AG20443 (cell line): ENCODE data around the gene LZTS2.
"Not testable (repeated sequence)": the region's sequence is repeated elsewhere in the genome, so short reads cannot be mapped to it uniquely, and the experiment has no call there.

ENCODE experiments used
- DNase-seq: peaks from one replicate; pipeline ENCODE4 v3.0.0; 2012; ENCODE audit warnings: low spot score, mixed read lengths

Gene LZTS2

GRCh38 chr10:100999742-101000126 is at the start of gene LZTS2:
Gene LZTS2, plus strand, starts transcription at chr10:100999808. Its CDS starts 2,731 bp downstream, at chr10:101002539.
- no peak for DNase-seq

- DNase-seq = no peak
Measured at GRCh38 chr10:100960251-100960650, 39.4 kb upstream of the LZTS2 start.

- no peak for DNase-seq
Measured at GRCh38 chr10:100962351-100963080, 37.1 kb upstream of the LZTS2 start.

- DNase-seq = no peak
Measured at GRCh38 chr10:100963826-100964225, 35.8 kb upstream of the LZTS2 start.

GRCh38 chr10:100965820-100966219 is 33.8 kb upstream of the LZTS2 start:
- no peak for DNase-seq

- no peak for DNase-seq
Measured at GRCh38 chr10:100966887-100967286, 32.7 kb upstream of the LZTS2 start.

GRCh38 chr10:100967332-100967731 is 32.3 kb upstream of the LZTS2 start:
- DNase-seq = no peak

- DNase-seq = no peak
Measured at GRCh38 chr10:100968062-100968736, 31.4 kb upstream of the LZTS2 start.

- no peak for DNase-seq
Measured at GRCh38 chr10:100968863-100969186, 30.8 kb upstream of the LZTS2 start.

- DNase-seq = peak; percentile 76
Measured at GRCh38 chr10:100969187-100970075, 30.2 kb upstream of the LZTS2 start, which contains the start of gene SEMA4G. Gene SEMA4G, plus strand, starts transcription at chr10:100969504. Its CDS starts 3,409 bp downstream, at chr10:100972913.

GRCh38 chr10:100970076-100970913 is 29.3 kb upstream of the LZTS2 start:
- peak; percentile 33 for DNase-seq

- no peak for DNase-seq
Measured at GRCh38 chr10:100970914-100971811, 28.4 kb upstream of the LZTS2 start.

- no peak for DNase-seq
Measured at GRCh38 chr10:100972115-100972903, 27.3 kb upstream of the LZTS2 start.

GRCh38 chr10:100972904-100973535 is 26.6 kb upstream of the LZTS2 start:
- DNase-seq = no peak

- not testable (repeated sequence) for DNase-seq
Measured at GRCh38 chr10:100975397-100975796, 24.2 kb upstream of the LZTS2 start.

- no peak for DNase-seq
Measured at GRCh38 chr10:100976906-100977305, 22.7 kb upstream of the LZTS2 start.

- DNase-seq = no peak
Measured at GRCh38 chr10:100977436-100977835, 22.2 kb upstream of the LZTS2 start.

- no peak for DNase-seq
Measured at GRCh38 chr10:100978121-100978900, 21.3 kb upstream of the LZTS2 start.

- no peak for DNase-seq
Measured at GRCh38 chr10:100978901-100979195, 20.8 kb upstream of the LZTS2 start.
